ENCODE data around the gene KCTD15.

- no peak for TF ChIP-seq RAD21 (IDR thresholded peaks at IDR 0.05; ENCODE audit: low read depth)
- no peak for TF ChIP-seq NFIC (IDR thresholded peaks at IDR 0.05)
- no peak for TF ChIP-seq CEBPB (IDR thresholded peaks at IDR 0.05)
- TF ChIP-seq YY1 (IDR thresholded peaks at IDR 0.05; ENCODE audit: low read depth) = no peak
- TF ChIP-seq TCF12 (IDR thresholded peaks at IDR 0.05; ENCODE audit: low read depth) = no peak
- TF ChIP-seq USF1 (IDR thresholded peaks at IDR 0.05) = no peak
- no peak for TF ChIP-seq ZBTB7A (IDR thresholded peaks at IDR 0.05; ENCODE audit: low read depth)
- TF ChIP-seq MAX (IDR thresholded peaks at IDR 0.05) = no peak
- TF ChIP-seq FOXM1 (IDR thresholded peaks at IDR 0.05; ENCODE audit: borderline replicate concordance, low read depth) = no peak
Measured at GRCh38 chr19:33770107-33770506, 26.6 kb upstream of the KCTD15 start.
